ENCODE measurements around the gene PALD1.

- TF ChIP-seq CTCF (IDR thresholded peaks at IDR 0.05) (no peak), POLR2A (IDR thresholded peaks at IDR 0.05) (no peak)
Observed at GRCh38 chr10:70549351-70549961, 70.9 kb downstream of the PALD1 start.

All from breast epithelium (tissue), 3 donors.